NCI-H2227 (cell line): Measurements from ENCODE around the gene HAPSTR1.
"Not testable (repeated sequence)": the region's sequence is repeated elsewhere in the genome, so short reads cannot be mapped to it uniquely, and the experiment has no call there.

Experiments
- DNase-seq: peaks from one replicate; lab custom pipeline; 2025; ENCODE audit not compliant: unreplicated experiment; lab: John Stamatoyannopoulos, UW

Gene HAPSTR1, protein sequence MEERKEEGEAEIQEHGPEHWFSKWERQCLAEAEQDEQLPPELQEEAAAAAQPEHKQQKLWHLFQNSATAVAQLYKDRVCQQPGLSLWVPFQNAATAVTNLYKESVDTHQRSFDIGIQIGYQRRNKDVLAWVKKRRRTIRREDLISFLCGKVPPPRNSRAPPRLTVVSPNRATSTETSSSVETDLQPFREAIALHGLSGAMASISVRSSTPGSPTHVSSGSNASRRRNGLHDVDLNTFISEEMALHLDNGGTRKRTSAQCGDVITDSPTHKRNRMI

DNA sequence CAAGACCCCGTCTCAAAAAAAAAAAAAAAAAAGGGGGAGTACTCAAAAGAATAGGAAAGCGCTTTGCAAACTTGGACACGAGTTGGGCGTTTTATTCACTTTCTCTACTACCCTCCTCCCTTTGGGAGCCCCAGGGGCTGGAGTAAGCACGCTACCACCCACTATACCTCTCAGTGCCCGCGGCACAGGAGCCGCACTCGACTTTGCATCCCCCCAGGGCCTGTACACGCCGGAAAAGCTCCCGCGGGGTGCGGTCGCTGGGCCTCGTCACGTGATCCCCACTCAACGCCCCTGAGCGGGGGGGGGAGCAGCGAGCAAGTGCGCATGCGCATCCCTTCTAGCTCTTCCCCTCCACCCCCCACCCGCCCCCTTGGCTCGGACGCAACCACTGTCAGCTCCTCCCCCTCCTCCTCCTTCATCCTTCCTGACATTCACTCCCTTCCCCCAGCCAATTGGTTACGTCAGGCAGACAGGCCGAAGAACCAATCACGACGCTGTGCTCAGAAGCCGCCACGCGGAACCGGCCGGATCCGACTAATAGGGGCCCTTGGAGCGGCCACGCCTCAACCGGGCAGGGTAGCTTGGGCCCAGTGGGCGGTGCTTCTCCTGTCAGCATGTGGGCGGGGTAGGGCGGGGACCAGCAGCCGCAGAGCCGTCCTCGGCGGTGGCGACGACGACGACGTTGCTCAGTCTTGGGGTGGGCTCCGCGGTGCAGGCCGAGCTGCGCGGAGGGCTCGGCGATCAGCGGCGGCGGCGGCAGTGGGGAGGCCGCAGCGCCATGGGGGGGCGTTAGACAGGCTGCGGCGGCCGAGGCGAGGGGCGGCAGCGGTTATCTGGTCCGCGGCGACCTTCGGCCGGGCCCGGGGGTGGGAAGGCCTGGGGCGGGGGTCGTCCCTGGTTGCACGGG is at the start of gene HAPSTR1:
HAPSTR1 (plus strand) TSS at position 685 of the 907 bp plus-strand sequence. CDS start 401 bp downstream, outside the sequence.
- DNase-seq: peak; percentile 100

DNA sequence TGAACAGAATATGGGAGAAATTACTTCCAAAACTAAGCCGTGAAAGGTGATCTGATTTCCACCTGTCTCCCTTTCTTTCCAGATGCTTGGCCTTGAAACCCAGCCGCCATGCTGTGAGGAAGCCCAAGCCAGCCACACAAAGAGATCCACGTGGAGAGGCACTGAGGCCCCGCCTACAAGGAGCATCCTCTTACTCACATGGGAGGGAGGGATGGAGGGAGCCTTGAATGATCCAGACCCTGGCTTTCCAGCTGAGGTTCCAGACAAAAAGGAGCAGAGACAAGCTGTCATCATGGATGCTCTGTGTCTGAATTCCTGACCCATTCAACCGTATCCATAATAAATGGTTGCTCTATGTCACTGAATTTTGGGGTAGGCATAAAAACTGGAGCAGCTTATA is 48.9 kb upstream of the HAPSTR1 start:
- no peak for DNase-seq

DNA sequence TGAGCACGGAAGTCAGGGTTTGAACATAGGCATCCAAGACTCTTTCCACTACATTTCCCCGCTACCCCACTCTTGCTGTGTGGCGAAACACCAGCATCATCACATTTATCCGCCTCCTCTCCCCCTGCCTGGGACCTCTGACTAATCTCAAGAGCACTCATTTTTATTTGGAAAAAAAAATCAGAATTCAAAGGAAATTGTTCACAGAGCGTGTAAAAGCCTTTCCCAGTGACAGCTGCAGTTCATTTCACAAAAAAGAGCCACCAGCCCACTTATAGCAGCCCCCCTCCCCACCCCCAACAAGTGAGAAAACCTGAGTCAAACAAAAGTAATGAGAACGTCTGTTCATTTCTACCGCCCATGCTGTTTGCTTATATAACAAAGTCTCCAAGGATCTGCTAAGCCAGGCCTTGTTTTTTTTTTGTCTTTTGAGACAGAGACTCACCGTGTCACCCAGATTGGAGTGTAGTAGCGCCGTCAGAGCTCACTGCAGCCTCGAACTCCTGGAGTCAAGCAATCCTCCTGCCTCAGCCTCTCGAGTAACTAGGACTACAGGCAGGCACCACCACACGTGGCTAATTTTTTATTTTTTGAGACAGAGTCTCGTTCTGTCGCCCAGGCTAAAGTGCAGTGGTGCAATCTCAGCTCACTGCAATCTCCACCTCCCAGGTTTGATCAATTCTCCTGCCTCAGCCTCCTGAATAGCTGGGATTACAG is 48.3 kb upstream of the HAPSTR1 start:
- DNase-seq: no peak

DNA sequence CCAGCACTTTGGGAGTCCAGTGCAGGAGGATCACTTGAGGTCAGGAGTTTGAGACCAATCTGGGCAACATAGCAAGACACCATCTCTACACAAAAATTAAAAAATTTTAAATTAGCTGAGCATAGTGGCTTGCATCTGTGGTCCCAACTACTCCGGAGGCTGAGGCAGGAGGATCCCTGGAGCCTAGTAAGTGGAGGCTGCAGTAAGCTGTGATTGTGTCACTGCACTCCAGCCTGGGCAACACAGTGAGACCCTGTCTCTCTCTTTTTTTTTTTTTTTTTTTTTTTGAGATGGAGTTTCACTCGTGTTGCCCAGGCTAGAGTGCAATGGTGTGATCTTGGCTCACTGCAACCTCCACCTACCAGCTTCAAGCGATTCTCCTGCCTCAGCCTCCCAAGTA is 45.9 kb upstream of the HAPSTR1 start:
- DNase-seq: not testable (repeated sequence)

DNA sequence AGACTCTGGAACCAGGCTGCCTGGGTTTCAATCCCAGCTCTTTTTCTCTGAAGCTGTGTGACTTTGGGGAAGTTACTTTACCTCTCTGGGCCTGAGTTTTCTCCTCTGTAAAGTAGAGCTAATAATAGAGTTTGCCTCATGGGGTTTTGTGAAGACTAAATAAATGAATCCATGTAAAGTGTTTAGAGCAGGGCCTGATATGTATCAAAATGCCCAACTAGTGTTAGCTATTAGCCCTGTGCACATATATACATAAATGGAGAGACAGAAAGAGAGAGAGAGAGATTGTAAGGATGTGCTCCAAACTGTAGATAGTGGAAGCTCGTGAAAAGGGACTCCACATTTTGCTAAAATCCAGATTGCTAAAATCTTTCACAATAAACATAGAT is 44.8 kb upstream of the HAPSTR1 start:
- no peak for DNase-seq

DNA sequence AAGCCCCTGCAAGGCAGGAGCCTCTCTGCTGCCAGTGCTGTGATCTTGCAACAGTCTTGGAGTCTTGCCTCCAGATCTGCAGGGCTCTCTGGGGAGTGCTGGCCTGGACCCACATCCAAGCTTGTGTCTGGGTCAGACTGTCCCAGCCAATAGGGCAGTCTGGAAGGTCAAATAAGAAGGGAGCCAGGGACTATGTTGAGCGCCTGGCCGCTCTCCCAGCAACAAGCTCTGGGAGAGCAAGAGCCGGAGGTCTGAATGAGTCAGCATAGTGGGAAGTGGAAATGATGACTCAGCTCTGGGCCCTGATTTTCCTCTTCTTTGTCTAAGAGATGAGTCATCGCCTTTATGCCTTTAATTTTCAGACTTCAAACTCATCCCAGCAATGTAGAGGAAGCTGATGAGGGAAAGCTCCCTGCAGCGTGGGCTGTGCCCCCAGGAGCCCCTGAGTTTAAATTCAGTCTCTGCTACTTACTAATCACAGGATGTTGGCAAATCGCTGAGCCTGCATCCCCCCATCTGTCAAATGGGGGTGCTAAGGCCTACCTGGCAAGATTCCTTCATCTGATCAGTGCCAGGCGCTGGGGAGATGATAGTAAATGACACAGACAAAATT is 43.6 kb upstream of the HAPSTR1 start:
- DNase-seq: peak; percentile 83

DNA sequence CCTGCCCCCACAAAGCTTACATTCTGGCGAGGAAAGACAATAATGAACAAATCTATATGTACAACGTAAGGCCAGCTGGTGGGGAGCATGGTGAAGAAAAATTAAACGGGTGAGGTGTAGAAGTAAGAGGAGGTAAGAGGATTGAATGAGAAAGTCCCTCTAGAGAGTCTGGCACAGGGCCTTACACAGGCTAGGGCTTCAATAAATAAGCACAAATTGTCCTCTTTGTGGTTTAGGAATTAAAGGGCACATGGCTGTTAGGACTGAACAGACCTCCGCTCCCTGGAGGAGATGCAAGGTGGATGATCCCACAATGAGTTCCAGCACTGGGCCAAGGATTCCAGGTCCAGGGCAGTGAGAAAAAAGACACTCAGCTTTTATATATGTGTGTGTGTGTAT is 43.1 kb upstream of the HAPSTR1 start:
- no peak for DNase-seq

DNA sequence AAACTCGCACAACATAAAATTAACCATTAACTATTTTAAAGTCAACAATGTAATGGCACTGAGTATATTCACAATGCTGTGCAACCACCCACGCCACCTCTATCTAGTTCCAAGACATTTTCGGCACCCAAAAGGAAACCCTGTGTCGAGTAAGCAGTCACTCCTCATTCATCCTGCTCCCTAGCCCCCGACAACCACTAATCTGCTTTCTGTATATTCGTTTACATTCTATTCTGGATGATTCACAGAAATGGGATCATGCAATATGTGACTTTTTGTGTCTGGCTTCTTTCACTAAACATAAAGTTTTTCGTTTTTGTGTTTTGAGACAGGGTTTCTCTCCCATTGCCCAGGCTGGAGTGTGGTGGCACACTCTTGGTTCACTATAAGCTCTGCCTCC is 42.2 kb upstream of the HAPSTR1 start:
- DNase-seq: no peak

DNA sequence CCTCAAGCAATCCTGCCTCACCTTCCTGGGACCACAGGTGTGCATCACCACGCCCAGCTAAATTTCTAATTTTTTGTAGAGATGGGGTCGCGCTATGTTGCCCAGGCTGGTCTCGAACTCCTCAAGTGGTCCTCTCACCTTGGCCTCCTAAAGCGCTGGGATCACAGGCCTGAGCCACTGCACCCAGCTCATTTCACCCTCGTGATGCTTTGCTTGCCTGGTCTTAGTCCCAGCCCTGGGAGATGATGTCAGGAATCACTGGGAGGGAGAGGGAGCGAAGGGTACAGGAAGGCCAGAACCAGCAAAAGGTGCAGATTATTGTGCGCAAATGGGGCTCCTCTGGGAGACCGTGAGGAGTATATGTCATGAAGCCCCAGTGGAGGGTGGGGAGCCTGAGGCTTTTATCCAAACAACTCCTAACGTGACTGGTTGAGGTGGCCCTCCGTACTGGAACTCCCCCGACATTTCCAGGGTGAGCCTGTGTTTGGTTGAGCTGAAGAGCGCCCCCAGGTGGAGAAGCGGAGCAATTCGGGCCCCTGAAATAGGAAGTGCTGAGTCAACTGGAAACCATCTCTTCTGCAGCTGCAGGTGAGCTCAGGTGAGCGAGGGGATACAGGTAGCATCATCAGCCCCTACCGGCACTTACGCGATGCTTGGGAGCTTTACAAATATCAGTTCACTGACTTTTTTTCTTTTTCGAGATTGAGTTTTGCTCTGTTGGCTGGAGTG is 41.2 kb upstream of the HAPSTR1 start:
- DNase-seq: peak; percentile 25

DNA sequence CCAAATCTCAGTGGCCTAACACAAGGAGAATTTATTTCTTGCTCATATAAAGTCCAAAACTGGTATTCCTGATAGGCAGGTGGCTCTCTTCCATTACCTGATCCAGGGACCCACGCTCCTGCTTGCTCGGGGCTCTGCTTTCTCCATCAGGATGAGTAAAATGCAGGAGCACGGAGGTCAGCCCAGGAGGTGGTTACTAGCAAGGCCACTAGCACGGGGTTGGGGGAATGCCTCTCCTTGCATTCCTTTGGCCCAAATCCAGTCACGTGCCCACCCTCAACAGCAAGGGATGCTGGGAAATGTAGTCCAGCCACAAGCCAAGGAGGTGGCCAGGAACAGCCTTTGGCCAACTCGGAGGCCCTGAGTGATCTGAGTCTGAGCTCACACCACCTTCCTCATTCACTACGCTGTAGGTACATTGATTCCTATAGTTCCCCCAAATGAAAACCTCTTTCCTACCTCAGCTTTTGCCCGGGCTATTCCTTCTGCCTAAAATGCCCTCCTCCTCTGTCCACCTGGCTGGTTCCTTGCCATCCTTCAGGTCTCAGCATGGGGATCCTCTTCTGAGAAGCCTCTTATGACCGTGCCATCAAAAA is 38.3 kb upstream of the HAPSTR1 start:
- DNase-seq: peak; percentile 93

DNA sequence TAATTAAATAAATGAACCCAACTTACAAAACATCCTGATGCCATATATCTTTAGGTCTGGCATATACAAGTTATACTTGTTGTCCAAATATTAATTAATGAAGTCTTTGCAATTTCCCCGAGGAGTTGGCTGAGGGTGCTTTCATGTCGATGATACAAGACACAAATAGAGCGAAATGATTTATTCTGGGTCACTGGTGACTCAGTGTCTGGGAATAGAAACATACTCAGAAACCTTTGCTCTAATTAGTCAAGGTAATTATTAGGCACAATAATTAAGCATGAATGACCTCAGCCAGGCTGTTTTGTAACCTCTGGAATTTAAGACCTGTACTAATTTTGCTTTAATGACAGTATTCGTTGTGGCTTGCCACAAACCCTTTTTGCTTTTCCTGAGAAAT is 37.0 kb upstream of the HAPSTR1 start:
- no peak for DNase-seq

DNA sequence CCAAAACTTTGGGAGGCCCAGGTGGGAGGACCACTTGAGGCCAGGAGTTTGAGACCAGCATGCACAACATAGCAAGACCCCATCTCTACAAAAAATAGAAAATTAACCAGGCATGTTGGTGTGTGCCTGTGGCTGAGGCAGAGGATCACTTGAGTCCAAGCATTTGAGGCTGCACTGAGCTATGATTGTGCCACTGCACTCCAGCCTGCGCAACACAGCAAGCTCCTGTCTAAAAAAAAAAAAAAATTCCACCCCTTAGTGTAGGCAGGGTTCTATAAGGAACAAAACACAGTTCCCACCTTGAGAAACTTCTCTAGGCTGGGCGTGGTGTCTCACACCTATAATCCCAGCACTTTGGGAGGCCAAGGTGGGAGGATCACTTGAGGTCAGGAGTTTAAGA is 36.3 kb upstream of the HAPSTR1 start:
- DNase-seq: no peak

DNA sequence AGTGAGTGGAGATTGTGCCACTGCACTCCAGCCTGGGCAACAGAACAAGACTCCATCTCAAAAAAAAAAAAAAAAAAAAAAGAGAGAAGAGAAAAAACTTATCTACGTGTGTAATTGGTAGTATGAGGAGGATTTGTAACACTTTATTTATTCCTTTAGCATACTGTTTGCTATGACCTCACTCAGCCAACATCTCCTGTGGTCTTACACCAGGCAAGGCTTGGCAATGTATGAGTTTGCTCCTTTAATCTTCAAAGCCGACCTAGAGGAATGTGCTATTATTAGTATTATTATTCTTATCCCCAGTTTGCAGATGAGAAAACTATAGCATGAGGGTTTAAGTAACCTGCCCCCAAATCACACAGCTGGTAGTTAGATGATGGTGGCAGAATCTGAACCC is 35.8 kb upstream of the HAPSTR1 start:
- DNase-seq: no peak

DNA sequence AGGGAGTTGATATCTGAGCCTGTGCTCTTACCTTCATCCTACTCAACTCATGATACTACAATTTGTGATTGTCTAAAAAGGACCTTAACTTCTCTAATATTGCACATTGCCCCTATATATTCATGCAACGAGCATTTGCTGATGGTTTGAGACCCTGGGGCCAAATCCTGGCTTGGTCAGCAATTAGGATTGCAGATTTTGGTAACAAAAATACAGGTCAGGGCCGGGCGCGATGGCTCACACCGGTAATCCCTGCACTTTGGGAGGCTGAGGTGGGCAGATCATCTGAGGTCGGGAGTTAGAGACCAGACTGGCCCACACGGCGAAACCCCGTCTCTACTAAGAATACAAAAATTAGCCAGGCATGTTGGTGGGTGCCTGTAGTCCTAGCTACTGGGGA is 35.4 kb upstream of the HAPSTR1 start:
- no peak for DNase-seq

DNA sequence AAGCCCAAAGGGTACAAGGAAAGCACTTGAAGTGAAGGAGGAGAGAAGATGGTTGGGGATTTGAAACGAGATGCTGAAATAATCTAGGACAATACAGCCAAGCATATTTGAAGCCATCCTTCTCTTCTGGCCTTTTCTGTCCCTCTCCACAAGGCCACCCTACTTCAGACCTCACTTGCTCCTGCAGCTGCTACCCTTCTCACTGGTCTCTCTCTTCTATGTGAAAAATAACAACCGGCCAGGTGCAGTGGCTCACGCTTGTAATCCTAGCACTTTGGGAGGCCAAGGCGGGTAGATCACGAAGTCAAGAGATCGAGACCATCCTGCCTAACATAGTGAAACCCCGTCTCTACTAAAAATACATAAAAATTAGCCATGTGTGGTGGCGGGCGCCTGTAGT is 33.2 kb upstream of the HAPSTR1 start:
- DNase-seq: no peak

DNA sequence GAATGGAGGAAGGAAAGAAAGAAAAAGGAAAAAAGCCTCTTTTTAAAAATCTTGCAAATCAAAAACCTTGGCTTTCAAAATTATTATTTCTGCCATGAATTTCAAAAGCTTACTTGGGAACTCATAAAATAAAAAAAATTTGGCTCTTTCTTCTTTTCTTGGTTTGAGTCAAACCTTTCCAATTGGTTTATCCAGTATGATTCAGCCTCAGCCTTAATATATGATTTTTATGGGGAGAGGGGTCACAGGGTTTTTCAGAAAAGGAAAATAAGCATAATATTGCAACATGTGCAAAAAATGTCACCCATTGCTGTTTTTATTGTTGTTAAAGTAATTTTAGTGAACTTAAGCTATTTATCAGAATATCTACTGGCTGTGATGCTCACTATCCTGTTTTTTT is 31.2 kb upstream of the HAPSTR1 start:
- DNase-seq: no peak

DNA sequence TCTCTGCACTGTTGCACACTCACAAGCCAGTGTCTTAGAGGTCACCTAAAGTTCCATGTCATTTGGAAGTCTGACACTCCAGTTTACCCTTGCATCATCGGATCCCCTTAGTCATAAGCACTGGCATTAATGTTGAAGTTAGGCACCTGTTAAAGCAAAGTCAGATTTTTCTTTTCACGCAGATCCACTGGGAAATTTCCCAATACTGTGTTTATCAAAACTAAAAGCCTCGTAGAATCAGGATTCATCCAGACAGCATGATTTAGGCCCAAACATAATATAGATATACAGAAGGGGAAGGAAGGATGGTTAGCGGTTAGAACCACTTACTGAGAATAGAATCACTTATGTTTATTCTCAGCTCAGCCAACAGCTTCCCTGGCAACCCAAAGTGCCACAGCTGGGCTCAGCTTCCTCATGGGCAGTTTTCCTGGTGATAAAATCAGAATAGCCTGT is 30.1 kb upstream of the HAPSTR1 start:
- peak; percentile 12 for DNase-seq

DNA sequence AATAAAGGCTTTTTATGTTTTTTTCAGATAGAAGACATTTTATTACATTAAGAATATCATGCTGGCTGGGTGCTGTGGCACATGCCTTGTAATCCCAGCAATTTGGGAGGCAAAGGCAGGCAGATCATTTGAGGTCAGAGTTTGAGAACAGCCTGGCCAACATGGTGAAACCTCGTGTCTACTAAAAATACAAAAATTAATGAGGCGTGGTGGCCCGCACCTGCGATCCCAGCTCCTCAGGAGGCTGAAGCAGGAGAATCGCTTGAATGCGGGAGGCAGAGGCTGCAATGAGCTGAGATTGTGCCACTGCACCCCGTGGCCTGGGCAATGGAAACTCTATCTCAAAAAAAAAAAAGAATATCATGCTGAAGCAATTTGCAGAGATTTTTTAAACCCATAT is 29.1 kb upstream of the HAPSTR1 start:
- no peak for DNase-seq

DNA sequence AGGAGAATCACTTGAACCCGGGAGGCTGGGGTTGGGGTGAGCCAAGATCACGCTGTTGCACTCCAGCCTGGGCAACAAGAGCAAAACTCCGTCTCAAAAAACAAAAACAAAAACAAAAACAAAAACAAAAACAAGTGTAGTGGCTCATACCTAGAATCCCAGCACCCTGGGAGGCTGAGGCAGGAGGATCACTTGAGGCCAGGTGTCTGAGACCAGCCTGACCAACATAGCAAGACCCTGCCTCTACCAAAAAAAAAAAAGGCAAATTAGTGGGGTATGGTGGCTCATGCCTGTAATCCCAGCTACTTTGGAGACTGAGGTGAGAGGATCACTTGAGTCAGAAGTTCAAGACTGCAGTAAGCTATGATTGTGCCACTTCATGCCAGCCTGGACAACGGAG is 26.4 kb upstream of the HAPSTR1 start:
- DNase-seq: no peak

DNA sequence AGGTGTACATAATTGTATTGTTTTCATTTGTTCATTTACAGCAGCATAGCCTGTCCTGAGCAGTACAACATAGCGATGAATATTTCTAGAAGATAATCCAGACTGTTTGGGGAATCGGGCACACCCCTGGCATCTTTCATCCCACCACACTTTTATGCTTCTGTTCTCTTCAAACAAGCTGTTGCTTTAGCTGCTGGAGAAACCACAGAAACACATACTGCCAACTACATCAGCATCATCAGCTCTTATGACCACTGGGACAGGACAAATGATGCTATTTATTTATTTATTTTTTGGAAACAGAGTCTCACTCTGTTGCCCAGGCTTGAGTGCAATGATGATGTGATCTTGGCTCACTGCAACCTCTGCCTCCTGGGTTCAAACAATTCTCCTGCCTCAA is 22.6 kb upstream of the HAPSTR1 start:
- DNase-seq: no peak
